OCI-LY3 (cell line): ENCODE data around the gene TMEM209.
"Not testable (repeated sequence)": the region's sequence is repeated elsewhere in the genome, so short reads cannot be mapped to it uniquely, and the experiment has no call there.

ENCODE experiments used
- H2AFZ ChIP-seq: fragments of 200-600, 300-600 bp; shearing (Covaris generic); 2 replicates; pipeline ENCODE4 v1.6.0; 2014; ENCODE audit warnings: antibody characterized with exemption, low read depth, low read length
- H3K27ac ChIP-seq: fragments of 200-600, 300-600 bp; sonication (generic); 2 replicates; pipeline ENCODE4 v1.5.1; 2014; ENCODE audit warnings: mild to moderate bottlenecking, low read length, moderate library complexity, mixed read lengths
- H3K27me3 ChIP-seq: fragments of 200-600, 300-600 bp; sonication (generic); 2 replicates; pipeline ENCODE4 v1.6.1; 2014; ENCODE audit warnings: low read depth, low read length, mixed read lengths
- H3K36me3 ChIP-seq: fragments of 200-600, 300-600 bp; sonication (generic); replicated peaks from 2 replicates; pipeline ENCODE3; 2014; ENCODE audit warnings: low read depth, low read length, mixed read lengths
- H3K4me1 ChIP-seq: fragments of 300-600, 200-600 bp; sonication (generic); 2 replicates; pipeline ENCODE4 v1.6.1; 2014; ENCODE audit warnings: low read length, mixed read lengths
- H3K4me2 ChIP-seq: fragments of 200-600, 300-600 bp; sonication (generic); 2 replicates; pipeline ENCODE4 v1.6.1; 2014; ENCODE audit warnings: low read length, mixed read lengths
- H3K4me3 ChIP-seq: fragments of 300-600, 200-600 bp; sonication (generic); 2 replicates; pipeline ENCODE4 v1.5.1; 2014; ENCODE audit warnings: antibody characterized with exemption, mild to moderate bottlenecking, low read length, moderate library complexity
- H3K79me2 ChIP-seq: fragments of 300-600, 200-600 bp; shearing (Covaris generic); 2 replicates; pipeline ENCODE4 v1.6.1; 2014; ENCODE audit warnings: mild to moderate bottlenecking, low read length, mixed read lengths
- H3K9ac ChIP-seq: fragments of 300-600, 200-600 bp; shearing (Covaris generic); 2 replicates; pipeline ENCODE4 v1.6.0; 2014; ENCODE audit warnings: mild to moderate bottlenecking, low read length, moderate library complexity
- H3K9me3 ChIP-seq: fragments of 200-600, 300-600 bp; shearing (Covaris generic); 2 replicates; pipeline ENCODE4 v1.6.1; 2014; ENCODE audit warnings: low read length, mixed read lengths; ENCODE audit not compliant: insufficient read depth
- H4K20me1 ChIP-seq: fragments of 200-600, 300-600 bp; sonication (generic); 2 replicates; pipeline ENCODE4 v1.6.1; 2016; ENCODE audit warnings: low read length, mixed read lengths; ENCODE audit not compliant: insufficient read depth
- CTCF ChIP-seq: fragments of 200-600, 300-600 bp; sonication (generic); IDR thresholded peaks from 2 replicates; pipeline ENCODE4 v1.5.1; 2014; ENCODE audit warnings: antibody characterized with exemption, low read length, low read depth
- EZH2phosphoT487 ChIP-seq: fragments of 200-600 bp; shearing (Covaris generic); IDR thresholded peaks from 2 replicates; pipeline ENCODE4 v1.6.1; 2018; ENCODE audit warnings: antibody characterized with exemption, mixed run types, low read depth

Gene TMEM209

DNA sequence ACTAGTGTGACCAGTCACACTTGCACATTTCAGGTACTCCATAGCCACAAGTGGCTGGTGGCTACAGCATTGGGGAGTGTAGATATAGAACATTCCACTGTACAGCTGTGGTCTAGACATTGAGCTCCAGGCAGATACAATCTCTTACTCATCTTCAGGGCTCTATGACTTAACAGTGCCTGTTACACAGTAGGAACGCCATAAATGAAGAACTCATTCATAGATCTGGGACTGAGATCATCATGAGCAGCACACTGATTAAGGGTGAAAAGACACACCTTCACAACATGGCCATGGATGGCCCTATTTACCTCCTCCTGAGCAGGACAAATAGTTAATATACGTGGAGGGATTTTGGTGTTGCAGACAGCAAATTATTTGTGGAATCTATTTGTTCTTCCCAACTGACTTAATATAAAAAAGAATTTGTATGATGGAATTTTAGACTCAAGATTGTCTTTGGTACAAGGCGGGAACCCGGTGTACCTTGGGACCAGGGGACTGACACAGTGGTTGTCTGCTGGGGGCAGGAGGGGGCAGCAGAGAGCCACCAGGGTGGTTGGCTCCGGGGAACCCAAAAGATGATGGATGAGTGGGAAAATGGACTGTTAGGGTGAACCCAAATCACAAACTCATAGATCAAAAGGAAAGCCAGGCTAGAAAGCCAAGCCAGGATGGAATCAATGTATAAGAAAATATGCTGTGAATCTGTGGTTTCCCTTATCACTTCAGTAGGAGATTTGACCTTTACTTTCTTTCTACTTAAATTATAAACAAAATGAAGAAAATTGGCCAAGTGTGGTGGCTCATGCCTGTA lies 37.2 kb upstream of the TMEM209 start:
- no peaks in the 10 kb centered on the region for H3K9me3 ChIP-seq
- H2AFZ ChIP-seq = peak overlapping the region; percentile 75
- peaks cover 24% of the 10 kb centered on the region for H3K4me1 ChIP-seq
- H3K9ac ChIP-seq = peak overlapping the region; percentile 12; the same call in 1 of the 2 replicates
- H3K4me3 ChIP-seq = peak overlapping the region; percentile 40
- H3K27ac ChIP-seq = no peak overlapping the region
- H3K36me3 ChIP-seq = no peaks in the 10 kb centered on the region
- H4K20me1 ChIP-seq = no peaks in the 10 kb centered on the region
- no peaks in the 10 kb centered on the region for H3K27me3 ChIP-seq
- TF ChIP-seq EZH2phosphoT487 (no peak), CTCF (peak; percentile 96)
- peak overlapping the region; percentile 53 for H3K4me2 ChIP-seq
- H3K79me2 ChIP-seq = no peaks in the 10 kb centered on the region

GRCh38 chr7:130240240-130240639 lies 35.0 kb upstream of the TMEM209 start:
- H3K4me2 ChIP-seq = no peak overlapping the region
- no peaks in the 10 kb centered on the region for H3K27me3 ChIP-seq
- H2AFZ ChIP-seq = no peak overlapping the region
- no peak overlapping the region for H3K27ac ChIP-seq
- H3K9ac ChIP-seq = no peak overlapping the region
- H3K79me2 ChIP-seq = no peaks in the 10 kb centered on the region
- H3K9me3 ChIP-seq = no peaks in the 10 kb centered on the region
- no peaks in the 10 kb centered on the region for H3K36me3 ChIP-seq
- H4K20me1 ChIP-seq = no peaks in the 10 kb centered on the region
- H3K4me1 ChIP-seq = peaks cover 24% of the 10 kb centered on the region
- TF ChIP-seq CTCF (no peak), EZH2phosphoT487 (no peak)
- no peak overlapping the region for H3K4me3 ChIP-seq

DNA sequence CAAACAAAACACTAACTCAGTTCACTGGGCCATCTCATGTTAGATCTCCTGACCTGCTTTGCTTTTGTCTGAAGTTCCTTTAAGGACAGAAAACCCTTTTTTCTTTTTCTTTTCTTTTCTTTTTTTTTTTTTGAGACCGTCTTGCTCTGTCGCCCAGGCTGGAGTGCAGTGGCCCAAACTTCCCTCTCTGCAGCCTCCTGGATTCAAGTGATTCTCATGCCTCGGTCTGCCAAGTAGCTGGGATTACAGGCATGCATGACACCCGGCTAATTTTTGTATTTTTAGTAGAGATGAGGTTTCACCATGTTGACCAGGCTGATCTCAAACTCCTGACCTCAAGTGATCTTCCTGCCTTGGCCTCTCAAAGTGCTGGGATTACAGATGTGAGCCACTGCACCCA lies 31.2 kb upstream of the TMEM209 start:
- H3K4me2 ChIP-seq, H4K20me1 ChIP-seq, H3K4me3 ChIP-seq, H3K9ac ChIP-seq, H3K4me1 ChIP-seq, H3K27ac ChIP-seq, H3K79me2 ChIP-seq, H3K27me3 ChIP-seq, H3K36me3 ChIP-seq, H2AFZ ChIP-seq, H3K9me3 ChIP-seq: not testable (repeated sequence)

- TF ChIP-seq EZH2phosphoT487 (no peak), CTCF (no peak)
- Histone ChIP-seq H2AFZ (no peak overlapping the region), H4K20me1 (no peaks in the 10 kb centered on the region), H3K4me1 (no peaks in the 10 kb centered on the region), H3K27ac (no peak overlapping the region), H3K4me3 (no peak overlapping the region), H3K9ac (no peak overlapping the region), H3K4me2 (no peak overlapping the region), H3K9me3 (no peaks in the 10 kb centered on the region), H3K36me3 (no peaks in the 10 kb centered on the region), H3K27me3 (no peaks in the 10 kb centered on the region), H3K79me2 (no peaks in the 10 kb centered on the region)
These were observed 28.9 kb upstream of the TMEM209 start for GRCh38 chr7:130234078-130234477.
